B cell (primary cell): ENCODE measurements around the gene NR3C2. TPM values are rescaled to one million over a fixed set of nuclear protein-coding genes. Genes with fewer than 3 reads are reported as not detected.
A peak's percentile ranks its signal among the peaks of the same experiment; 100 is the strongest.

Experiments
- ATAC-seq: fragments of 200-7000 bp; cut with Tn5 transposase; one replicate; pipeline ENCODE4 v1.10.0; 2021; ENCODE audit warnings: low read depth, mild to moderate bottlenecking, moderate number of reproducible peaks, moderate library complexity
- CTCF ChIA-PET: fragments of 350-600 bp; sonication (Branson Sonifier 250); formaldehyde crosslinking; loops from one replicate; lab custom pipeline; 2021; ENCODE audit warnings: antibody characterized with exemption, inconsistent platforms; lab: Charles Lee
- POLR2A ChIA-PET: fragments of 350-600 bp; sonication (Branson Sonifier 250); formaldehyde crosslinking; loops from one replicate; lab custom pipeline; 2021; ENCODE audit warnings: antibody characterized with exemption; lab: Charles Lee
- DNase-seq: peaks from one replicate; pipeline ENCODE4 v3.0.0; 2013
- H2AFZ ChIP-seq: 2 replicates; pipeline ENCODE4 v1.6.1; 2012; ENCODE audit warnings: mild to moderate bottlenecking, low read depth, low read length; ENCODE audit not compliant: insufficient read depth, poor library complexity, severe bottlenecking
- H3K27ac ChIP-seq, 2 donors: 1 replicate in 1 of 2; 2 replicates in 1 of 2; pipeline ENCODE4 v1.5.1; 2012 to 2013; ENCODE audit warnings: low read length in 2 of 2, mild to moderate bottlenecking in 2 of 2, moderate library complexity in 1 of 2
- H3K27me3 ChIP-seq, 4 experiments: fragments of 200-600 bp in 1 of 4; sonication (generic) in 1 of 4; replicated peaks in 1 of 4; 1 replicate in 2 of 4; 2 replicates in 2 of 4; pipeline versions ENCODE4 v1.6.1 to v1.7.0; 2013 to 2016; ENCODE audit warnings: low read length in 3 of 4, mild to moderate bottlenecking in 2 of 4, mixed read lengths in 1 of 4, moderate library complexity in 1 of 4; ENCODE audit not compliant: insufficient read depth in 4 of 4, control insufficient read depth in 3 of 4; ENCODE audit errors: control extremely low read depth in 1 of 4
- H3K36me3 ChIP-seq, 2 experiments: replicated peaks in 1 of 2; 1 replicate in 1 of 2; 2 replicates in 1 of 2; pipeline versions ENCODE4 v1.6.1 to v1.7.1; 2013; ENCODE audit warnings: low read length in 1 of 2; ENCODE audit not compliant: insufficient read depth in 2 of 2, control insufficient read depth in 1 of 2; ENCODE audit errors: control extremely low read depth in 1 of 2, extremely low read depth in 1 of 2
- H3K4me1 ChIP-seq, 2 donors: fragments of 200-600 bp in 1 of 2; sonication (generic) in 1 of 2; 1 replicate in 1 of 2; 2 replicates in 1 of 2; pipeline versions ENCODE4 v1.5.1 to v1.6.1; 2013 to 2017; ENCODE audit warnings: low read length in 2 of 2; ENCODE audit not compliant: control insufficient read depth in 2 of 2, insufficient read depth in 2 of 2
- H3K4me2 ChIP-seq: replicated peaks from 2 replicates; pipeline ENCODE3; 2012; ENCODE audit warnings: mild to moderate bottlenecking, low read depth, low read length; ENCODE audit not compliant: poor library complexity, severe bottlenecking
- H3K4me3 ChIP-seq, 5 experiments: fragments of 200-600 bp in 1 of 5; sonication (generic) in 1 of 5; 1 replicate in 3 of 5; 2 replicates in 2 of 5; pipeline versions ENCODE4 v1.5.1 to v1.7.0; 2011 to 2016; ENCODE audit warnings: low read length in 4 of 5, mild to moderate bottlenecking in 4 of 5, low read depth in 2 of 5, control low read depth in 1 of 5, moderate library complexity in 1 of 5; ENCODE audit not compliant: insufficient read depth in 1 of 5; ENCODE audit errors: control extremely low read depth in 1 of 5, extremely low read depth in 1 of 5
- H3K79me2 ChIP-seq: fragments of 200-600 bp; sonication (generic); one replicate; pipeline ENCODE4 v1.6.0; 2016; ENCODE audit warnings: low read length; ENCODE audit not compliant: control insufficient read depth, insufficient read depth
- H3K9ac ChIP-seq: fragments of 200-600 bp; sonication (generic); 2 replicates; pipeline ENCODE4 v1.6.1; 2017; ENCODE audit warnings: mild to moderate bottlenecking, low read length, moderate library complexity
- H3K9me3 ChIP-seq, 3 donors: one replicate each; pipeline versions ENCODE4 v1.6.1 to v1.7.1; 2013; ENCODE audit warnings: low read length in 2 of 3; ENCODE audit not compliant: control insufficient read depth in 2 of 3, insufficient read depth in 1 of 3; ENCODE audit errors: control extremely low read depth in 1 of 3
- H4K20me1 ChIP-seq: 2 replicates; pipeline ENCODE4 v1.6.0; 2012; ENCODE audit warnings: mild to moderate bottlenecking, low read length; ENCODE audit not compliant: insufficient read depth, control insufficient read depth, poor library complexity, severe bottlenecking
- H3K27ac Mint-ChIP-seq: one replicate; pipeline ENCODE4 v1.8.0; 2021; ENCODE audit warnings: mixed read lengths
- H3K27me3 Mint-ChIP-seq: one replicate; pipeline ENCODE4 v1.8.0; 2021; ENCODE audit warnings: mixed read lengths
- H3K4me1 Mint-ChIP-seq: one replicate; pipeline ENCODE4 v1.8.0; 2021; ENCODE audit warnings: mixed read lengths
- H3K4me3 Mint-ChIP-seq: one replicate; pipeline ENCODE4 v1.8.0; 2021; ENCODE audit warnings: mixed read lengths
- H3K9me3 Mint-ChIP-seq: one replicate; pipeline ENCODE4 v1.8.0; 2022; ENCODE audit warnings: mixed read lengths; ENCODE audit not compliant: insufficient read depth
- CTCF ChIP-seq: fragments of 200-600 bp; IDR thresholded peaks from one replicate; pipeline ENCODE4 v1.8.0; 2022; ENCODE audit warnings: antibody characterized with exemption, mild to moderate bottlenecking
- EZH2 ChIP-seq: IDR thresholded peaks from 2 replicates; pipeline ENCODE4 v1.6.1; 2012; ENCODE audit warnings: borderline replicate concordance, low read depth, mild to moderate bottlenecking, moderate library complexity, low read length; ENCODE audit not compliant: insufficient read depth, poor library complexity, severe bottlenecking
- WGBS: methylation state at CpG from one replicate; pipeline ENCODE4 v1.1.5; 2013; ENCODE audit warnings: missing lambda C conversion rate; ENCODE audit not compliant: insufficient coverage; 5-methylcytosine and 5-hydroxymethylcytosine counted together
- intact Hi-C: fragments of 100-400 bp; cut with micrococcal nuclease; formaldehyde crosslinking; loops from one replicate; pipeline ENCODE4 v1.10.0; 2022
- polyA plus RNA-seq: library from polyadenylated mRNA; depleted of rRNA; stranded (reverse); fragments of >200 nt; gene quantifications from 2 replicates; pipeline ENCODE4 v1.2.3, GENCODE V29; 2012
- total RNA-seq, 2 donors: library from RNA; stranded (reverse); fragments of 120-200 nt in 1 of 2; gene quantifications; 1 replicate in 1 of 2; 2 replicates in 1 of 2; pipeline versions ENCODE4 v1.2.3 to v1.2.4, GENCODE V29; 2013 to 2022

NR3C2 gene
- total and polyA plus RNA-seq, 2 donors (not counting 1 experiment from before 2014, with no cell fraction given): 6.7 to 19.3 TPM

- Histone ChIP-seq H3K79me2 (no peaks in the 10 kb centered on the region), H3K27ac (no peak overlapping the region), H3K4me2 (no peak overlapping the region), H3K36me3 (no peaks in the 10 kb centered on the region), H2AFZ (peak overlapping the region; percentile 33), H3K9ac (no peak overlapping the region), H3K9me3 (no peaks in the 10 kb centered on the region), H3K27me3 (peaks cover 0 to 2% (median 0%) of the 10 kb centered on the region in 4 experiments), H3K4me1 (peaks cover 0 to 9% of the 10 kb centered on the region in 2 donors), H4K20me1 (no peaks in the 10 kb centered on the region), H3K4me3 (no peak overlapping the region)
- Mint-ChIP-seq H3K4me3 (no peak overlapping the region), H3K27me3 (no peaks in the 10 kb centered on the region), H3K27ac (no peak overlapping the region), H3K4me1 (peaks cover 6% of the 10 kb centered on the region), H3K9me3 (no peaks in the 10 kb centered on the region)
- TF ChIP-seq CTCF (peak; percentile 8), EZH2 (no peak)
- no CpG with 5 or more reads among the region's 4 CpGs for WGBS
- intact Hi-C loops: no loop called here
- CTCF ChIA-PET: interaction anchor here (2.6 kb wide), 1 partner anchor 10 kb away, joined by 9 read pairs; no protein-coding TSS in a partner anchor
- DNase-seq (no peak), ATAC-seq (no peak)
- POLR2A ChIA-PET: no interaction called here
These were observed 397.3 kb downstream of the NR3C2 start for GRCh38 chr4:148044912-148045352.

GRCh38 chr4:148044089-148044911, 397.9 kb downstream of the NR3C2 start:
- intact Hi-C loops: no loop called here
- ATAC-seq: no peak
- Histone ChIP-seq H3K4me3 (no peak overlapping the region), H3K9me3 (no peaks in the 10 kb centered on the region), H3K36me3 (no peaks in the 10 kb centered on the region), H3K9ac (no peak overlapping the region), H3K79me2 (no peaks in the 10 kb centered on the region), H3K27ac (no peak overlapping the region), H3K27me3 (peaks cover 0 to 2% (median 0%) of the 10 kb centered on the region in 4 experiments), H3K4me2 (no peak overlapping the region), H2AFZ (no peak overlapping the region), H3K4me1 (peaks cover 0 to 9% of the 10 kb centered on the region in 2 donors), H4K20me1 (no peaks in the 10 kb centered on the region)
- Mint-ChIP-seq H3K4me1 (peaks cover 6% of the 10 kb centered on the region), H3K4me3 (no peak overlapping the region), H3K9me3 (no peaks in the 10 kb centered on the region), H3K27ac (no peak overlapping the region), H3K27me3 (no peaks in the 10 kb centered on the region)
- WGBS: 94% methylated on average over 6 of the region's 9 CpGs
- no peak for DNase-seq
- ChIA-PET POLR2A (no interaction called here), CTCF (interaction anchor here (2.6 kb wide), 1 partner anchor 10 kb away, joined by 9 read pairs; no protein-coding TSS in a partner anchor)
- TF ChIP-seq CTCF (no peak), EZH2 (no peak)
